Endothelial cell of umbilical vein (primary cell): ENCODE data around the gene SARS1. TPM values are rescaled to one million over a fixed set of nuclear protein-coding genes. Genes with fewer than 3 reads are reported as not detected.

Source experiments
- BruUV-seq: library from RNA; stranded (reverse); fragments of 400-500 nt; replicated peaks from 2 replicates; lab custom pipeline; 2021; lab: Mats Ljungman, UMichigan
- CTCF ChIA-PET: fragments of 300-600, 350-600 bp; sonication (Branson Sonifier 250); formaldehyde crosslinking; loops from one replicate; lab custom pipeline; 2021; ENCODE audit warnings: antibody characterized with exemption, inconsistent platforms; lab: Charles Lee
- POLR2A ChIA-PET: fragments of 300-600, 350-600 bp; sonication (Branson Sonifier 250); formaldehyde crosslinking; loops from one replicate; lab custom pipeline; 2021; ENCODE audit warnings: antibody characterized with exemption, inconsistent platforms; lab: Charles Lee
- DNase-seq: peaks from one replicate; pipeline ENCODE4 v3.0.0-alpha.2; 2011; ENCODE audit warnings: low read depth, low spot score
- FAIRE-seq: peaks from 2 replicates; lab custom pipeline; 2011; peaks lifted over from hg19 to GRCh38; lab: Jason Lieb, UNC
- H2AFZ ChIP-seq: 2 replicates; pipeline ENCODE4 v1.6.0; 2012; ENCODE audit warnings: low read depth, low read length, control low read depth, inconsistent platforms
- H3K27ac ChIP-seq: 2 replicates; pipeline ENCODE4 v1.5.1; 2011; ENCODE audit warnings: low read depth, mild to moderate bottlenecking, control low read depth, low read length, moderate library complexity; ENCODE audit not compliant: insufficient read depth
- H3K27me3 ChIP-seq, 2 experiments: 2 replicates each; pipeline versions ENCODE4 v1.6.0 to v1.6.1; 2011; ENCODE audit warnings: low read length in 2 of 2, mixed read lengths in 1 of 2; ENCODE audit not compliant: control insufficient read depth in 2 of 2, insufficient read depth in 2 of 2
- H3K36me3 ChIP-seq, 2 experiments: 2 replicates in 1 of 2; 3 replicates in 1 of 2; pipeline ENCODE4 v1.5.1; 2011; ENCODE audit warnings: low read length in 2 of 2, mild to moderate bottlenecking in 1 of 2, moderate library complexity in 1 of 2; ENCODE audit not compliant: control insufficient read depth in 2 of 2, insufficient read depth in 2 of 2; ENCODE audit errors: extremely low read depth in 1 of 2
- H3K4me1 ChIP-seq: 3 replicates; pipeline ENCODE4 v1.5.1; 2011; ENCODE audit warnings: mild to moderate bottlenecking, low read length; ENCODE audit not compliant: control insufficient read depth, insufficient read depth; ENCODE audit errors: extremely low read depth
- H3K4me2 ChIP-seq: 2 replicates; pipeline ENCODE4 v1.6.1; 2011; ENCODE audit warnings: low read length, control low read depth, mixed read lengths; ENCODE audit not compliant: insufficient read depth
- H3K4me3 ChIP-seq, 3 experiments: fragments of 200-600 bp in 1 of 3; sonication (generic), shearing (Covaris generic) in 1 of 3; replicated peaks in 1 of 3; 2 replicates each; pipeline ENCODE4 v1.5.1; 2011 to 2016; ENCODE audit warnings: control low read depth in 3 of 3, low read length in 3 of 3, mild to moderate bottlenecking in 2 of 3, inconsistent platforms in 1 of 3, low read depth in 1 of 3, moderate library complexity in 1 of 3; ENCODE audit not compliant: insufficient read depth in 1 of 3
- H3K79me2 ChIP-seq: 2 replicates; pipeline ENCODE4 v1.6.0; 2012; ENCODE audit warnings: low read length, inconsistent platforms; ENCODE audit not compliant: control insufficient read depth, insufficient read depth
- H3K9ac ChIP-seq: replicated peaks from 2 replicates; pipeline ENCODE3; 2011; ENCODE audit warnings: low read length, control low read depth; ENCODE audit not compliant: insufficient read depth; ENCODE audit errors: extremely low read depth
- H3K9me1 ChIP-seq: replicated peaks from 3 replicates; pipeline ENCODE4 v1.6.0; 2011; ENCODE audit warnings: mild to moderate bottlenecking, low read length; ENCODE audit not compliant: control insufficient read depth, insufficient read depth; ENCODE audit errors: extremely low read depth
- H3K9me3 ChIP-seq: replicated peaks from 2 replicates; pipeline ENCODE4 v1.5.1; 2012; ENCODE audit warnings: low read length, inconsistent platforms; ENCODE audit not compliant: control insufficient read depth, insufficient read depth
- H4K20me1 ChIP-seq: replicated peaks from 2 replicates; pipeline ENCODE3; 2011; ENCODE audit warnings: mild to moderate bottlenecking, low read length; ENCODE audit not compliant: control insufficient read depth, insufficient read depth; ENCODE audit errors: extremely low read depth
- CTCF ChIP-seq, 2 donors: IDR thresholded peaks; 1 replicate in 1 of 2; 2 replicates in 1 of 2; pipeline ENCODE4 v1.5.1; 2011; ENCODE audit warnings: low read length in 2 of 2, mild to moderate bottlenecking in 2 of 2, moderate library complexity in 2 of 2, control low read depth in 1 of 2, inconsistent platforms in 1 of 2, low read depth in 1 of 2; ENCODE audit not compliant: insufficient read depth in 1 of 2; ENCODE audit errors: extremely low read depth in 1 of 2
- EZH2 ChIP-seq: IDR thresholded peaks from 2 replicates; pipeline ENCODE4 v1.6.1; 2012; ENCODE audit warnings: borderline replicate concordance, low read depth, mild to moderate bottlenecking, moderate library complexity, low read length, inconsistent platforms; ENCODE audit not compliant: severe bottlenecking
- FOS ChIP-seq: IDR thresholded peaks from 2 replicates; pipeline ENCODE4 v1.6.1; 2011; ENCODE audit warnings: mild to moderate bottlenecking, low read length, moderate library complexity, borderline replicate concordance; ENCODE audit not compliant: insufficient read depth
- GATA2 ChIP-seq: IDR thresholded peaks from 2 replicates; pipeline ENCODE4 v1.7.0; 2011; ENCODE audit warnings: low read depth, mild to moderate bottlenecking, moderate library complexity, mixed read lengths, low read length; ENCODE audit not compliant: insufficient read length, insufficient read depth
- JUN ChIP-seq: IDR thresholded peaks from 2 replicates; pipeline ENCODE4 v1.6.1; 2011; ENCODE audit warnings: borderline replicate concordance, low read depth; ENCODE audit not compliant: insufficient read length, insufficient read depth
- MAX ChIP-seq: IDR thresholded peaks from 2 replicates; pipeline ENCODE4 v1.6.1; 2011; ENCODE audit not compliant: insufficient read depth, insufficient read length
- MYC ChIP-seq: IDR thresholded peaks from one replicate; pipeline ENCODE4 v1.6.1; 2011; ENCODE audit warnings: mild to moderate bottlenecking, low read depth, low read length
- POLR2A ChIP-seq: IDR thresholded peaks from 2 replicates; pipeline ENCODE4 v1.6.1; 2012; ENCODE audit warnings: low read depth, mild to moderate bottlenecking, control low read depth, low read length
- dilution Hi-C: fragments of 300-500 bp; cut with MboI; formaldehyde crosslinking; loops from one replicate; pipeline ENCODE4 v1.15.0; 2019; ENCODE audit warnings: low sequenced_read_pairs; ENCODE audit not compliant: extremely low pct_ligation_motif_present
- intact Hi-C: fragments of 100-400 bp; cut with micrococcal nuclease; formaldehyde crosslinking; loops from one replicate; pipeline ENCODE4 v1.10.0; 2022
- polyA plus RNA-seq, 4 experiments: library from polyadenylated mRNA; depleted of rRNA in 3 of 4; stranded (reverse) in 3 of 4; unstranded in 1 of 4; fragments of >200 nt; gene quantifications; 2 replicates each; pipeline versions ENCODE4 v1.2.1 to v1.2.3, GENCODE V29; 2011 to 2012; ENCODE audit warnings: missing spikeins in 1 of 4
- total RNA-seq: library from RNA; stranded (reverse); gene quantifications from 2 replicates; pipeline ENCODE4 v1.2.3, GENCODE V29; 2021

Gene SARS1
- total and polyA plus RNA-seq, 2 donors (not counting 3 experiments of a cell fraction or from before 2014, with no cell fraction given): 110 to 178 TPM

- TF ChIP-seq JUN: no peak
- TF ChIP-seq POLR2A: no peak
- no peak for TF ChIP-seq EZH2
- no peak for TF ChIP-seq MYC
- TF ChIP-seq CTCF (IDR thresholded peaks at IDR 0.05; ENCODE audit: extremely low read depth in 1 of 2, insufficient read depth in 1 of 2, low read depth in 1 of 2, low read length in 2 of 2): no peak
- TF ChIP-seq MAX: no peak
- TF ChIP-seq FOS: no peak
- TF ChIP-seq GATA2: no peak
- no peaks in the 10 kb centered on the region for H4K20me1 ChIP-seq
- no peak overlapping the region for H3K4me3 ChIP-seq
- no peaks in the 10 kb centered on the region for H3K4me1 ChIP-seq
- no peak for FAIRE-seq
- no peaks in the 10 kb centered on the region for H3K9me1 ChIP-seq
- H3K9me3 ChIP-seq: no peaks in the 10 kb centered on the region
- no peaks in the 10 kb centered on the region for H3K79me2 ChIP-seq
- H3K9ac ChIP-seq: no peak overlapping the region
- dilution Hi-C loops (no loop called here), intact Hi-C loops (loop anchor here (1.0 kb wide), 1 partner anchor 39 kb away; the partner anchor contains the start of gene PSRC1)
- H3K4me2 ChIP-seq: no peak overlapping the region
- H2AFZ ChIP-seq: no peak overlapping the region
- POLR2A ChIA-PET: no interaction called here
- DNase-seq: no peak
- H3K27me3 ChIP-seq: peaks cover 14 to 17% of the 10 kb centered on the region in 2 experiments
- H3K36me3 ChIP-seq: peaks cover 0 to 2% of the 10 kb centered on the region in 2 experiments
- no peak overlapping the region for H3K27ac ChIP-seq
- CTCF ChIA-PET: interaction anchor here (1.4 kb wide), 2 partner anchors 10 to 37 kb away, joined by 3 read pairs; no protein-coding TSS in a partner anchor
- BruUV-seq: no TSS peak
Measured at GRCh38 chr1:109243860-109244552, 30.3 kb downstream of the SARS1 start.
